Erythroblast (primary cell): Measurements from ENCODE around the gene MAPRE2.

Experiments used
- GATA1 ChIP-seq: IDR thresholded peaks from 2 replicates; pipeline ENCODE4 v1.6.1; 2011; ENCODE audit warnings: low read depth, mild to moderate bottlenecking, control low read depth, low read length, moderate library complexity
- POLR2A ChIP-seq: IDR thresholded peaks from 2 replicates; pipeline ENCODE4 v1.6.1; 2011; ENCODE audit warnings: mild to moderate bottlenecking, low read length

- TF ChIP-seq POLR2A (no peak), GATA1 (no peak)
Measured at GRCh38 chr18:35183886-35184285, 142.7 kb downstream of the MAPRE2 start.
